GM12878 (cell line): Measurements from ENCODE around the gene BPIFA1. TPM values are rescaled to one million over a fixed set of nuclear protein-coding genes. Genes with fewer than 3 reads are reported as not detected.

Source experiments
- ATAC-seq: fragments of 200-7000 bp; cut with Tn5 transposase; 3 replicates; pipeline ENCODE4 v1.9.1; 2020; ENCODE audit warnings: mild to moderate bottlenecking, moderate library complexity
- BruUV-seq: library from RNA; stranded (reverse); fragments of 400-500 nt; replicated peaks from 2 replicates; lab custom pipeline; 2021; lab: Mats Ljungman, UMichigan
- CTCF ChIA-PET: fragments of 300-600 bp; sonication (Branson Sonifier 250); formaldehyde crosslinking; extraction: SDS; loops from one replicate; lab custom pipeline; 2021; ENCODE audit warnings: inconsistent platforms; lab: Yijun Ruan, JAX
- POLR2A ChIA-PET: fragments of 350-600 bp; formaldehyde crosslinking; extraction: SDS; loops from one replicate; lab custom pipeline; 2021; ENCODE audit warnings: inconsistent platforms; lab: Charles Lee
- RAD21 ChIA-PET: fragments of 300-600 bp; sonication (Branson Sonifier 250); formaldehyde crosslinking; loops from one replicate; lab custom pipeline; 2023; ENCODE audit warnings: antibody characterized with exemption; ENCODE audit not compliant: unreplicated experiment; lab: Charles Lee
- SMC1A ChIA-PET: fragments of 300-600 bp; sonication (Branson Sonifier 250); formaldehyde crosslinking; loops from one replicate; lab custom pipeline; 2023; ENCODE audit not compliant: unreplicated experiment, uncharacterized antibody; lab: Charles Lee
- DNase-seq: peaks from one replicate; pipeline ENCODE4 v3.0.0-alpha.2; 2011; ENCODE audit warnings: low read depth, low spot score
- FAIRE-seq: peaks from 3 replicates; lab custom pipeline; 2011; peaks lifted over from hg19 to GRCh38; lab: Jason Lieb, UNC
- H2AFZ ChIP-seq: 2 replicates; pipeline ENCODE4 v1.6.0; 2011; ENCODE audit warnings: low read depth, low read length, control low read depth; ENCODE audit not compliant: control insufficient read depth
- H3K27ac ChIP-seq: 2 replicates; pipeline ENCODE4 v1.5.1; 2011; ENCODE audit warnings: control low read depth; ENCODE audit not compliant: control insufficient read depth, insufficient read depth
- H3K27me3 ChIP-seq, 2 experiments: replicated peaks in 1 of 2; 2 replicates each; pipeline versions ENCODE4 v1.6.0 to v1.6.1; 2011; ENCODE audit warnings: low read length in 1 of 2; ENCODE audit not compliant: control insufficient read depth in 2 of 2, insufficient read depth in 2 of 2
- H3K36me3 ChIP-seq, 2 experiments: 2 replicates each; pipeline ENCODE4 v1.5.1; 2011; ENCODE audit warnings: low read length in 1 of 2; ENCODE audit not compliant: control insufficient read depth in 2 of 2, insufficient read depth in 2 of 2
- H3K4me1 ChIP-seq: 2 replicates; pipeline ENCODE4 v1.6.1; 2011; ENCODE audit warnings: mild to moderate bottlenecking, low read length, moderate library complexity, mixed read lengths; ENCODE audit not compliant: control insufficient read depth, insufficient read depth
- H3K4me2 ChIP-seq: 2 replicates; pipeline ENCODE4 v1.6.0; 2011; ENCODE audit warnings: control low read depth; ENCODE audit not compliant: control insufficient read depth, insufficient read depth
- H3K4me3 ChIP-seq: fragments of 200-600 bp; sonication (generic); 2 replicates; pipeline ENCODE4 v1.5.1; 2016
- H3K79me2 ChIP-seq: 2 replicates; pipeline ENCODE4 v1.6.0; 2011; ENCODE audit warnings: low read length; ENCODE audit not compliant: control insufficient read depth, insufficient read depth
- H3K9ac ChIP-seq: 2 replicates; pipeline ENCODE4 v1.8.0; 2011; ENCODE audit warnings: low read length, control low read depth, mixed read lengths; ENCODE audit not compliant: control insufficient read depth, insufficient read depth
- H3K9me3 ChIP-seq: replicated peaks from 3 replicates; pipeline ENCODE4 v1.5.1; 2011; ENCODE audit warnings: mild to moderate bottlenecking, low read length; ENCODE audit not compliant: control insufficient read depth, insufficient read depth
- H4K20me1 ChIP-seq: 2 replicates; pipeline ENCODE4 v1.6.0; 2011; ENCODE audit not compliant: control insufficient read depth, insufficient read depth
- TCF7 ChIP-seq: IDR thresholded peaks from 2 replicates; pipeline ENCODE4 v1.6.1; 2014; ENCODE audit warnings: antibody characterized with exemption, borderline replicate concordance
- ZBTB4 ChIP-seq: fragments of 450-650 bp; formaldehyde crosslinking; IDR thresholded peaks from 2 replicates; pipeline ENCODE4 v1.4.0; 2022; ENCODE audit warnings: mild to moderate bottlenecking, moderate library complexity
- WGBS: methylation state at CpG from one replicate; pipeline ENCODE4 v1.1.6; 2016; ENCODE audit warnings: low lambda C conversion rate; ENCODE audit not compliant: insufficient replicate concordance, insufficient coverage; ENCODE audit errors: missing lambda C conversion rate; 5-methylcytosine and 5-hydroxymethylcytosine counted together
- in situ Hi-C: fragments of 300-500 bp; cut with MboI; formaldehyde crosslinking; loops from 9 replicates; pipeline ENCODE4 v1.14.3; 2018; ENCODE audit warnings: mixed read lengths
- intact Hi-C: fragments of 100-400 bp; cut with micrococcal nuclease; formaldehyde crosslinking; loops from one replicate; pipeline ENCODE4 v1.14.2; 2022; ENCODE audit not compliant: unreplicated experiment
- polyA plus RNA-seq, 11 experiments: library from polyadenylated mRNA; depleted of rRNA in 4 of 11; unstranded in 6 of 11; stranded (reverse) in 5 of 11; fragments of >200 nt; fragmentation: Nextera tagmentation in 4 of 11; fragmentation: Illumina TruSeq in 1 of 11; extraction: Ambion mirVana in 4 of 11; extraction: Trizol in 1 of 11; gene quantifications; 1 replicate in 1 of 11; 2 replicates in 10 of 11; pipeline versions ENCODE4 v1.2.1 to v1.2.3, GENCODE V29; 2011 to 2016; ENCODE audit warnings: inconsistent platforms in 2 of 11, missing spikeins in 2 of 11, low read depth in 1 of 11
- total RNA-seq, 4 experiments: library from RNA; depleted of rRNA in 3 of 4; stranded (reverse); fragments of >200 nt in 3 of 4; fragmentation: Illumina TruSeq in 1 of 4; extraction: Trizol in 1 of 4; gene quantifications; 2 replicates each; pipeline versions ENCODE4 v1.2.1 to v1.2.3, GENCODE V29; 2013 to 2021
- TF ChIP-seq, protein P1 (sequence below): fragments of 450-650 bp; IDR thresholded peaks from 2 replicates; pipeline ENCODE4 v1.6.1; 2017; ENCODE audit warnings: borderline replicate concordance

BPIFA1 gene
- total and polyA plus RNA-seq, 10 of the 15 experiments (the other 5 are each of a cell fraction or from before 2014, with no cell fraction given), result not detected

DNA sequence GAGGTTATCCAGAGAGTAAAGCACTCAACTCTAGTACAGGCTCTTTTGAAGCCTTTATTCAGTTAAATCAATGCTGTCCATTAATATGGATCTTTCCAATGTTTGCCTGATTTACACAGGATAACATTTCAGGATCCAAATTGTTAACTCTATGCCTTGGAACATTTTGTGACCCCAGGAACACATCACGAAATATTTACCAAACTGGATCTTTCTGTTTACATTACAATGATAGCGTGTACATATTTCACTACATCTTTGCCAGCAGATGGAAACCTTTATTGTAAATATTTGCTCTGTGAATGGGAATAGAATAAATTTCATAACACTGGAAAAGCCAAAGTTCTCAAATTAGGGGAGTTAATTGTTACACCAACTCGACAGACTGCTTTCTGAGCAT is 44.3 kb upstream of the BPIFA1 start:
- intact Hi-C loops, result no loop called here
- SMC1A ChIA-PET, result no interaction called here
- no peak for FAIRE-seq
- Histone ChIP-seq H4K20me1 (no peaks in the 10 kb centered on the region), H3K36me3 (no peaks in the 10 kb centered on the region), H3K4me3 (no peak overlapping the region), H3K4me1 (no peaks in the 10 kb centered on the region), H2AFZ (no peak overlapping the region), H3K9me3 (no peaks in the 10 kb centered on the region), H3K27me3 (no peaks in the 10 kb centered on the region), H3K27ac (no peak overlapping the region), H3K9ac (no peak overlapping the region), H3K79me2 (no peaks in the 10 kb centered on the region), H3K4me2 (no peak overlapping the region)
- no peak for ATAC-seq
- in situ Hi-C loops, result no loop called here
- BruUV-seq, result no TSS peak
- TF ChIP-seq, protein P1, sequence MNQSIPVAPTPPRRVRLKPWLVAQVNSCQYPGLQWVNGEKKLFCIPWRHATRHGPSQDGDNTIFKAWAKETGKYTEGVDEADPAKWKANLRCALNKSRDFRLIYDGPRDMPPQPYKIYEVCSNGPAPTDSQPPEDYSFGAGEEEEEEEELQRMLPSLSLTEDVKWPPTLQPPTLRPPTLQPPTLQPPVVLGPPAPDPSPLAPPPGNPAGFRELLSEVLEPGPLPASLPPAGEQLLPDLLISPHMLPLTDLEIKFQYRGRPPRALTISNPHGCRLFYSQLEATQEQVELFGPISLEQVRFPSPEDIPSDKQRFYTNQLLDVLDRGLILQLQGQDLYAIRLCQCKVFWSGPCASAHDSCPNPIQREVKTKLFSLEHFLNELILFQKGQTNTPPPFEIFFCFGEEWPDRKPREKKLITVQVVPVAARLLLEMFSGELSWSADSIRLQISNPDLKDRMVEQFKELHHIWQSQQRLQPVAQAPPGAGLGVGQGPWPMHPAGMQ, result no peak
- TF ChIP-seq TCF7 (no peak), ZBTB4 (CRISPR knock-in tag) (no peak)
- 35% methylated on average over 3 of the region's 3 CpGs for WGBS
- no peak for DNase-seq
- POLR2A ChIA-PET, result interaction anchor here (0.5 kb wide), 1 partner anchor 348 kb away, joined by 4 read pairs; no protein-coding TSS in a partner anchor
- CTCF ChIA-PET, result no interaction called here
- RAD21 ChIA-PET, result no interaction called here
